IPS-11a (cell line): ENCODE measurements around the gene DAD1.
"Not testable (repeated sequence)": the region's sequence is repeated elsewhere in the genome, so short reads cannot be mapped to it uniquely, and the experiment has no call there.

Source experiments
- H3K4me3 ChIP-seq: one replicate; pipeline ENCODE4 v1.5.1; 2013; ENCODE audit warnings: low read depth, low read length, control low read depth

DAD1 gene

GRCh38 chr14:22589096-22589839 lies at the start of gene DAD1:
TSS of gene DAD1 (minus strand) at chr14:22589224. CDS start at chr14:22589157, 67 bp downstream.
- peak within 1 kb of the TSS; percentile 96 for H3K4me3 ChIP-seq

GRCh38 chr14:22635980-22636379 lies 47.0 kb upstream of the DAD1 start:
- not testable (repeated sequence) for H3K4me3 ChIP-seq

- no peak overlapping the region for H3K4me3 ChIP-seq
Observed at GRCh38 chr14:22634233-22634900, 45.3 kb upstream of the DAD1 start.

GRCh38 chr14:22630486-22630885 lies 41.5 kb upstream of the DAD1 start:
- no peak overlapping the region for H3K4me3 ChIP-seq

GRCh38 chr14:22630066-22630465 lies 41.0 kb upstream of the DAD1 start:
- no peak overlapping the region for H3K4me3 ChIP-seq

- H3K4me3 ChIP-seq: no peak overlapping the region
Observed at GRCh38 chr14:22629361-22629760, 40.3 kb upstream of the DAD1 start.

GRCh38 chr14:22627506-22628263 lies 38.7 kb upstream of the DAD1 start:
- no peak overlapping the region for H3K4me3 ChIP-seq

GRCh38 chr14:22626590-22626989 lies 37.6 kb upstream of the DAD1 start:
- H3K4me3 ChIP-seq: no peak overlapping the region

GRCh38 chr14:22623047-22623446 lies 34.0 kb upstream of the DAD1 start:
- H3K4me3 ChIP-seq: no peak overlapping the region

GRCh38 chr14:22622255-22622654 lies 33.2 kb upstream of the DAD1 start:
- H3K4me3 ChIP-seq: no peak overlapping the region

- H3K4me3 ChIP-seq: not testable (repeated sequence)
Observed at GRCh38 chr14:22615765-22616164, 26.7 kb upstream of the DAD1 start.

GRCh38 chr14:22614240-22614799 lies 25.3 kb upstream of the DAD1 start:
- no peak overlapping the region for H3K4me3 ChIP-seq

- no peak overlapping the region for H3K4me3 ChIP-seq
Observed at GRCh38 chr14:22613736-22614239, 24.8 kb upstream of the DAD1 start.

GRCh38 chr14:22613106-22613695 lies 24.2 kb upstream of the DAD1 start:
- no peak overlapping the region for H3K4me3 ChIP-seq

GRCh38 chr14:22610931-22611330 lies 21.9 kb upstream of the DAD1 start:
- H3K4me3 ChIP-seq: no peak overlapping the region

- H3K4me3 ChIP-seq: no peak overlapping the region
Observed at GRCh38 chr14:22607291-22607690, 18.3 kb upstream of the DAD1 start.

GRCh38 chr14:22606380-22606779 lies 17.4 kb upstream of the DAD1 start:
- H3K4me3 ChIP-seq: no peak overlapping the region

- no peak overlapping the region for H3K4me3 ChIP-seq
Observed at GRCh38 chr14:22602862-22603261, 13.8 kb upstream of the DAD1 start.

GRCh38 chr14:22601996-22602395 lies 13.0 kb upstream of the DAD1 start:
- H3K4me3 ChIP-seq: no peak overlapping the region

GRCh38 chr14:22601456-22601855 lies 12.4 kb upstream of the DAD1 start:
- no peak overlapping the region for H3K4me3 ChIP-seq

- H3K4me3 ChIP-seq: no peak overlapping the region
Observed at GRCh38 chr14:22600027-22600426, 11.0 kb upstream of the DAD1 start.
